Measurements from ENCODE around the gene CXCR1.
"Not testable (repeated sequence)": the region's sequence is repeated elsewhere in the genome, so short reads cannot be mapped to it uniquely, and the experiment has no call there.

CXCR1 gene

GRCh38 chr2:218125626-218126080 lies 41.1 kb downstream of the CXCR1 start, which contains the start of gene CXCR2:
TSS of gene CXCR2 (plus strand) at chr2:218126028. CDS start at chr2:218134802, 8,774 bp downstream.
- H3K27ac ChIP-seq: no peak within 1 kb of the TSS
- TF ChIP-seq CTCF (conservative IDR thresholded peaks at IDR 0.05; ENCODE audit: low read depth): no peak
- CTCF ChIA-PET: interaction anchor here (0.6 to 0.7 kb wide), 2 partner anchors 577 to 1348 kb away, joined by 3 read pairs; no protein-coding TSS in a partner anchor
- POLR2A ChIA-PET (ENCODE audit: low non-redundant PET): no interaction called here
- DNase-seq (ENCODE audit: low spot score): no peak

- DNase-seq (ENCODE audit: low spot score): no peak
- ChIA-PET CTCF (no interaction called here), POLR2A (ENCODE audit: low non-redundant PET) (no interaction called here)
- no peak overlapping the region for H3K27ac ChIP-seq
- TF ChIP-seq CTCF (conservative IDR thresholded peaks at IDR 0.05; ENCODE audit: low read depth): no peak
Measured at GRCh38 chr2:218125095-218125494, 41.7 kb downstream of the CXCR1 start.

- H3K27ac ChIP-seq: no peak overlapping the region
- CTCF ChIA-PET: interaction anchor here (0.6 to 0.9 kb wide), 2 partner anchors 11 to 50 kb away, joined by 3 to 5 read pairs; no protein-coding TSS in a partner anchor
- POLR2A ChIA-PET (ENCODE audit: low non-redundant PET): no interaction called here
- TF ChIP-seq CTCF (conservative IDR thresholded peaks at IDR 0.05; ENCODE audit: low read depth): no peak
- DNase-seq (ENCODE audit: low spot score): no peak
Measured at GRCh38 chr2:218123986-218124385, 42.8 kb downstream of the CXCR1 start.

- CTCF ChIA-PET: interaction anchor here (0.6 kb wide), 1 partner anchor 633 kb away, joined by 3 read pairs; no protein-coding TSS in a partner anchor
- H3K27ac ChIP-seq; DNase-seq (ENCODE audit: low spot score); POLR2A ChIA-PET (ENCODE audit: low non-redundant PET): not testable (repeated sequence)
Measured at GRCh38 chr2:218122286-218122685, 44.5 kb downstream of the CXCR1 start.

- POLR2A ChIA-PET (ENCODE audit: low non-redundant PET); H3K27ac ChIP-seq; CTCF ChIA-PET; DNase-seq (ENCODE audit: low spot score): not testable (repeated sequence)
Measured at GRCh38 chr2:218121789-218122188, 45.0 kb downstream of the CXCR1 start.
